ENCODE measurements around the gene GPBP1. TPM values are rescaled to one million over a fixed set of nuclear protein-coding genes. Genes with fewer than 3 reads are reported as not detected.

The GPBP1 gene
- total and polyA plus RNA-seq, 12 donors = 38.7 to 131 (median 81.7) TPM

DNA sequence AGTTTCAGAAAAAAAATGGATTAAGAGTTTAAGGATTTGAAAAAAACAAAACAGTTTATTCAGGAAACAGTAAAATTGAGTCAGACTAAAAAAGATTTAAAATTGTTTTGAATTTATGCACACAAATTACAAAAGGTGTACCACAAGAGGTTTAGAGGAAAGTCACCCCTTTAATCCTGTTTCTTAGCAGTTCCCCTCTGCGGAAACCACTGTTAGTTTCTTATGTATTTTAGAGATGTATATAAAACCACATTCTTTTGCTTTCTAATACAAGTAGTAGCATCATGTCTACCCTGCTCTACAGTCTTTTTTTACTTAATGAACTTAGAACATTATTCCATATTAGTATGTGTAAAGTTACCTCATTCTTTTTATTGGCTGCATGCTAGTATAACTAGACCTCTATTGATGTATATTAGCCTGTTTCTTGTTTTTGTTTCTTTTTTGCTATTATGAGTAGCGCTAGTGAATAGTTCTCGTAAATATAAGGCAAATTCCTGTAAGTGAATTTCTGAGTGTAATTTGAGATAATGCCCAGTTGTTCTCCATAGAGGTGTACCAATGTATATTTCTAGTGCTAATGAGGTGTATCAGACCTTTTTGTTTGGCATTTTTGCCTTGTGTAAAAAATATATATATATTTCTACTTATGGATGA lies 20.0 kb downstream of the GPBP1 start:
- TF ChIP-seq POLR2A (IDR thresholded peaks at IDR 0.05) = no peak
- TF ChIP-seq, protein P1, sequence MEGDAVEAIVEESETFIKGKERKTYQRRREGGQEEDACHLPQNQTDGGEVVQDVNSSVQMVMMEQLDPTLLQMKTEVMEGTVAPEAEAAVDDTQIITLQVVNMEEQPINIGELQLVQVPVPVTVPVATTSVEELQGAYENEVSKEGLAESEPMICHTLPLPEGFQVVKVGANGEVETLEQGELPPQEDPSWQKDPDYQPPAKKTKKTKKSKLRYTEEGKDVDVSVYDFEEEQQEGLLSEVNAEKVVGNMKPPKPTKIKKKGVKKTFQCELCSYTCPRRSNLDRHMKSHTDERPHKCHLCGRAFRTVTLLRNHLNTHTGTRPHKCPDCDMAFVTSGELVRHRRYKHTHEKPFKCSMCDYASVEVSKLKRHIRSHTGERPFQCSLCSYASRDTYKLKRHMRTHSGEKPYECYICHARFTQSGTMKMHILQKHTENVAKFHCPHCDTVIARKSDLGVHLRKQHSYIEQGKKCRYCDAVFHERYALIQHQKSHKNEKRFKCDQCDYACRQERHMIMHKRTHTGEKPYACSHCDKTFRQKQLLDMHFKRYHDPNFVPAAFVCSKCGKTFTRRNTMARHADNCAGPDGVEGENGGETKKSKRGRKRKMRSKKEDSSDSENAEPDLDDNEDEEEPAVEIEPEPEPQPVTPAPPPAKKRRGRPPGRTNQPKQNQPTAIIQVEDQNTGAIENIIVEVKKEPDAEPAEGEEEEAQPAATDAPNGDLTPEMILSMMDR (IDR thresholded peaks at IDR 0.05) = no peak
- 91 to 96% (median 94%) methylated on average over 3 of the region's 3 CpGs for WGBS, 4 donors
- H3K4me1 ChIP-seq (replicated peaks in 1 of 2) = peaks cover 17 to 43% of the 10 kb centered on the region in 2 donors
- peaks cover 0 to 9% of the 10 kb centered on the region in 2 donors for H3K36me3 ChIP-seq (replicated peaks in 1 of 2)
- H3K27ac ChIP-seq = no peak overlapping the region
- no peak for DNase-seq
- intact Hi-C loops (cut with DNase I) = no loop called here
- H3K27me3 ChIP-seq = no peaks in the 10 kb centered on the region
- no peak overlapping the region for H3K4me3 ChIP-seq
- H3K9me3 ChIP-seq (replicated peaks in 1 of 3) = no peaks in the 10 kb centered on the region

DNA sequence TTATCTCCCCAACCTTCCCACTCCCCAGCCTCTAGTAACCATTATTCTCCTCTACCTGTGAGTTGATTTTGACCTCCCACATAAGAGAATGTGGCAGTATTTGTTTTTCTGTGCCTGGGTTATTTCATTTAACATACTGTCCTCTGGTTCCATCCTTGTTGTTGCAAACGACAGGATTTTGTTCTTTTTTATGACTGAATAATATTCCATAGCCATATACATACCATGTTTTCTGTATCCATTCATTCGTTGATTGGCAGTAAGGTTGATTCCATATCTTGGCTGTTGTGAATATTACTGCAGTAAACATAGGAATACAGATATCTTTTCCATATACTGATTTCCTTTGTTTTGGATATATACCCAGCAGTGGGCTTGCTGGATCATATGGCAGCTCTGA lies 20.8 kb downstream of the GPBP1 start:
- TF ChIP-seq, protein P1 (IDR thresholded peaks at IDR 0.05) = no peak
- no peak for TF ChIP-seq POLR2A (IDR thresholded peaks at IDR 0.05)
- H3K4me3 ChIP-seq = no peak overlapping the region
- intact Hi-C loops (cut with DNase I) = no loop called here

DNA sequence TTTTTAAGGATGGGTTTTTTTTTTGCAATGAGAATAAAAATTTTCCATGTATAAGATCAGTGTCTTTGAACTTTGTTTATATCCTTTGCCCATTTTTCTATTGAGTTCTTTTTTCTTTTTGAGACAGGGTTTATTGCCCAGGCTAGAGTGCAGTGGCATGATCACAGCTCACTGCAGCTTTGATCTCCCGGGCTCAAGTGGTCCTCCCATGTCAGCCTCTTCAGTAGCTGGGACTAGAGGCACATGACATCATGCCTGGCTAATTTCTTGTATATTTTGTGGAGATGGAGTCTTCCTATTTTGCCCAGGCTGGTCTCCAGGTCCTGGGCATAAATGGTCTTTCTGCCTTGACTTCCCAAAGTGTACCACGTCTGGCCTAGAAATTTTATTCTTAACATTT lies 21.2 kb downstream of the GPBP1 start:
- H3K36me3 ChIP-seq (replicated peaks in 1 of 2) = peaks cover 0 to 9% of the 10 kb centered on the region in 2 donors
- DNase-seq = no peak
- no peak overlapping the region for H3K4me3 ChIP-seq
- TF ChIP-seq, protein P1 (IDR thresholded peaks at IDR 0.05) = no peak
- TF ChIP-seq POLR2A (IDR thresholded peaks at IDR 0.05) = no peak
- no peaks in the 10 kb centered on the region for H3K9me3 ChIP-seq (replicated peaks in 1 of 3)
- H3K27ac ChIP-seq = no peak overlapping the region
- WGBS, 4 donors = 83 to 90% (median 86%) methylated on average over 2 of the region's 2 CpGs
- H3K27me3 ChIP-seq = no peaks in the 10 kb centered on the region
- H3K4me1 ChIP-seq (replicated peaks in 1 of 2) = peaks cover 7 to 42% of the 10 kb centered on the region in 2 donors
- intact Hi-C loops (cut with DNase I) = no loop called here

More for the DNA sequence above, 20.8 kb downstream of the GPBP1 start:
- H3K36me3 ChIP-seq (replicated peaks in 1 of 2) = peaks cover 0 to 9% of the 10 kb centered on the region in 2 donors
- H3K4me1 ChIP-seq (replicated peaks in 1 of 2) = peaks cover 11 to 43% of the 10 kb centered on the region in 2 donors
- H3K27me3 ChIP-seq = no peaks in the 10 kb centered on the region
- WGBS, 4 donors = 84 to 97% (median 95%) methylated on average over 2 of the region's 2 CpGs
- H3K9me3 ChIP-seq (replicated peaks in 1 of 3) = no peaks in the 10 kb centered on the region
- H3K27ac ChIP-seq = no peak overlapping the region
- no peak for DNase-seq

DNA sequence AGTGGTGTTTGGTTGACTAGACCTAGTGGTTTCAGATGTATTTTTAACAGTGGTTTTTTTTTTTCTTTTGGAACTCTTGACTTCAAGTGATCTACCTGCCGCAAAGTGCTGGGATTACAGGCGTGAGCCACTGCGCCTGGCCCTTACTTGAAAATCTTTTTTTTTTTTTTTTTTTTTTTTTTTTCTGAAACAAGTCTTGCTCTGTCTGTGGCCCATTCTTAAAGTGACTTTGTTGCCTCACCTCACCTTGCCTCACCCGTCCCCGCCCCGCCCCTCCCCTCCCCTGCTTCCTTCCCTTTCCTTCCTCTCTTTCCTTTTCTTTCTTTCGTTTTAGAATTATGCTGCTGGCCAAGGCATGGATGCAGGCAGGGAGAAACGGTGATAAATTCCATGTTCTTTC lies 26.0 kb downstream of the GPBP1 start:
- TF ChIP-seq, protein P1 (IDR thresholded peaks at IDR 0.05) = no peak
- TF ChIP-seq POLR2A (IDR thresholded peaks at IDR 0.05) = no peak
- Histone ChIP-seq H3K27ac (no peak overlapping the region), H3K36me3 (replicated peaks in 1 of 2) (no peaks in the 10 kb centered on the region), H3K4me1 (replicated peaks in 1 of 2) (peaks cover 17 to 60% of the 10 kb centered on the region in 2 donors), H3K4me3 (no peak overlapping the region), H3K9me3 (replicated peaks in 1 of 3) (no peaks in the 10 kb centered on the region), H3K27me3 (no peaks in the 10 kb centered on the region)
- no peak for DNase-seq
- WGBS, 4 donors = 50 to 62% (median 57%) methylated on average over 8 of the region's 8 CpGs
- intact Hi-C loops (cut with DNase I) = no loop called here

Data from adrenal gland (tissue), 12 donors.